ENCODE measurements around the gene RBMS1.

DNA sequence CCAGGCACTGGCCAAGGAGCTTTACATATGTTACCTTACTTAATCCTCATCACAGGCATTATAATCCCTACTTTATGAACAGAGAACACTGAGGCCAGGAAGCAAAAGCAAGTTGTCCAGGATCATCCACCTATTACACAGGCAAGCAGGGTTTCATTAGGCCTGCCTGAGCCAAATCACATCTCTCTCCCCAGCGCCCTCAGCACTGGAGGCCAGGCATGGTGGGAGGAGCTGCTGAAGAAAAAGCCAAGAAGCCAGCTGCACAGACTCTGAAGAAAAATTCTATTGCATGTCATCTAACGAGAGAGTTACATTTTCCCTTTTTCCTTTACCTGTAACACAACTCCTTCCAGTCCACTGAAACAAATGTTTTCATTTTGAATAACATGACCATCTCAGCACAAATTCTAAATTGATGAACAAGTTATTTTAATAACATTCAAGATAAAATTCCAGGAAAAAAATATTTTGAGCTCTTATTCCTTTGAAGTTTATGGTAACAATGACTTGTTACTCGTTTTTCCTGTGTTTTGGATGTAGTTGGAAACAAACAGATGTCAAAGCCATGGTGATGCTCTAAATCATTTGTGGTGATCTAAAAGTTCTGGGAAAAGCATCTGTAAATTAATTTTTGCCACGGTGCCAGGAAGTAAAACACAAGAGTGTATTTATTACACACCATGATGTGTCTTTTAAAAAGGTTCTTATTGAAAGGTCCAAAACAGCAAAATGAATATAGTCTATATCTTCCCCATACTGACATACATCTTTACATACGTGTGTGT, 154.5 kb downstream of the RBMS1 start:
- TF ChIP-seq SIN3A (IDR thresholded peaks at IDR 0.05; ENCODE audit: borderline replicate concordance, insufficient read depth, low read length) (no peak), TAF1 (IDR thresholded peaks at IDR 0.05; ENCODE audit: borderline replicate concordance, insufficient read depth, low read length) (no peak), POLR2AphosphoS5 (IDR thresholded peaks at IDR 0.05; ENCODE audit: low read depth, low read length) (no peak), FOXP2 (optimal IDR thresholded peaks at IDR 0.05; ENCODE audit: borderline replicate concordance, extremely low read depth, extremely low read length, insufficient read depth) (no peak)
- TF ChIP-seq, protein P1, sequence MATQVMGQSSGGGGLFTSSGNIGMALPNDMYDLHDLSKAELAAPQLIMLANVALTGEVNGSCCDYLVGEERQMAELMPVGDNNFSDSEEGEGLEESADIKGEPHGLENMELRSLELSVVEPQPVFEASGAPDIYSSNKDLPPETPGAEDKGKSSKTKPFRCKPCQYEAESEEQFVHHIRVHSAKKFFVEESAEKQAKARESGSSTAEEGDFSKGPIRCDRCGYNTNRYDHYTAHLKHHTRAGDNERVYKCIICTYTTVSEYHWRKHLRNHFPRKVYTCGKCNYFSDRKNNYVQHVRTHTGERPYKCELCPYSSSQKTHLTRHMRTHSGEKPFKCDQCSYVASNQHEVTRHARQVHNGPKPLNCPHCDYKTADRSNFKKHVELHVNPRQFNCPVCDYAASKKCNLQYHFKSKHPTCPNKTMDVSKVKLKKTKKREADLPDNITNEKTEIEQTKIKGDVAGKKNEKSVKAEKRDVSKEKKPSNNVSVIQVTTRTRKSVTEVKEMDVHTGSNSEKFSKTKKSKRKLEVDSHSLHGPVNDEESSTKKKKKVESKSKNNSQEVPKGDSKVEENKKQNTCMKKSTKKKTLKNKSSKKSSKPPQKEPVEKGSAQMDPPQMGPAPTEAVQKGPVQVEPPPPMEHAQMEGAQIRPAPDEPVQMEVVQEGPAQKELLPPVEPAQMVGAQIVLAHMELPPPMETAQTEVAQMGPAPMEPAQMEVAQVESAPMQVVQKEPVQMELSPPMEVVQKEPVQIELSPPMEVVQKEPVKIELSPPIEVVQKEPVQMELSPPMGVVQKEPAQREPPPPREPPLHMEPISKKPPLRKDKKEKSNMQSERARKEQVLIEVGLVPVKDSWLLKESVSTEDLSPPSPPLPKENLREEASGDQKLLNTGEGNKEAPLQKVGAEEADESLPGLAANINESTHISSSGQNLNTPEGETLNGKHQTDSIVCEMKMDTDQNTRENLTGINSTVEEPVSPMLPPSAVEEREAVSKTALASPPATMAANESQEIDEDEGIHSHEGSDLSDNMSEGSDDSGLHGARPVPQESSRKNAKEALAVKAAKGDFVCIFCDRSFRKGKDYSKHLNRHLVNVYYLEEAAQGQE (IDR thresholded peaks at IDR 0.05; ENCODE audit: insufficient read depth in 1 of 2, low read depth in 2 of 2, low read length in 2 of 2), result no peak
